Measurements from ENCODE around the gene USP4. TPM values are rescaled to one million over a fixed set of nuclear protein-coding genes. Genes with fewer than 3 reads are reported as not detected.
"Not testable (repeated sequence)": the region's sequence is repeated elsewhere in the genome, so short reads cannot be mapped to it uniquely, and the experiment has no call there.

USP4 gene
- total and polyA plus RNA-seq, 2 of the 8 experiments (the other 6 are each of a cell fraction or from before 2014, with no cell fraction given), result 16.0 to 27.8 TPM

- no peak for TF ChIP-seq NRF1 (IDR thresholded peaks at IDR 0.05; ENCODE audit: low read depth, low read length)
- no peak for TF ChIP-seq ATF3 (IDR thresholded peaks at IDR 0.05; ENCODE audit: insufficient read depth, low read depth, low read length)
- no peak for TF ChIP-seq EGR1 (IDR thresholded peaks at IDR 0.05; ENCODE audit: borderline replicate concordance, low read depth, low read length)
Measured at GRCh38 chr3:49349348-49350114, 9.7 kb upstream of the USP4 start (continued).

- not testable (repeated sequence) for H3K14ac ChIP-seq (ENCODE audit: insufficient read length); H3K4me1 ChIP-seq (replicated peaks in 1 of 4; ENCODE audit: control insufficient read depth in 3 of 4, insufficient read depth in 4 of 4, low read length in 3 of 4); H4K8ac ChIP-seq (ENCODE audit: extremely low read depth, insufficient read depth, low read length); H3K56ac ChIP-seq (replicated peaks; ENCODE audit: insufficient read length, low read depth, low read length); H2BK20ac ChIP-seq (ENCODE audit: low read length); H3K9ac ChIP-seq (replicated peaks in 1 of 4; ENCODE audit: extremely low read depth in 1 of 4, low read depth in 3 of 4, low read length in 3 of 4); H3K36me3 ChIP-seq (ENCODE audit: control insufficient read depth in 2 of 4, insufficient read depth in 4 of 4, low read length in 3 of 4); H3K4me2 ChIP-seq (ENCODE audit: insufficient read depth in 1 of 2, low read depth in 2 of 2, low read length in 2 of 2); H3K18ac ChIP-seq (ENCODE audit: extremely low read depth, low read length); H3K9me3 ChIP-seq (ENCODE audit: insufficient read depth in 2 of 2, low read depth in 1 of 2, low read length in 1 of 2); H4K20me1 ChIP-seq (replicated peaks in 1 of 2; ENCODE audit: control insufficient read depth in 1 of 2, insufficient read depth in 2 of 2, low read length in 2 of 2); H3K4ac ChIP-seq (replicated peaks; ENCODE audit: insufficient read length, low read depth, low read length); H2BK5ac ChIP-seq (ENCODE audit: low read depth, low read length); FAIRE-seq; H3K23ac ChIP-seq (ENCODE audit: insufficient read length); H2AK5ac ChIP-seq (ENCODE audit: low read depth, low read length); H2BK120ac ChIP-seq (replicated peaks; ENCODE audit: low read depth, low read length); H3K79me2 ChIP-seq (ENCODE audit: control insufficient read depth in 1 of 2, insufficient read depth in 2 of 2, low read length in 2 of 2); H3K27ac ChIP-seq (ENCODE audit: low read depth, low read length); H3K79me1 ChIP-seq (ENCODE audit: low read depth, low read length); H3K4me3 ChIP-seq (ENCODE audit: extremely low read depth in 1 of 4, insufficient read depth in 2 of 4, low read depth in 3 of 4, low read length in 4 of 4); H4K91ac ChIP-seq (replicated peaks; ENCODE audit: insufficient read length, low read length); H2BK15ac ChIP-seq (ENCODE audit: low read length); H2BK12ac ChIP-seq (ENCODE audit: low read depth, low read length); H2AFZ ChIP-seq (ENCODE audit: low read length); H4K5ac ChIP-seq (ENCODE audit: insufficient read length, low read depth, low read length); DNase-seq (ENCODE audit: low read depth in 1 of 2, low spot score in 2 of 2); H3K23me2 ChIP-seq (ENCODE audit: low read depth, low read length); H3K27me3 ChIP-seq (replicated peaks in 1 of 4; ENCODE audit: control insufficient read depth in 3 of 4, extremely low read depth in 1 of 4, insufficient read depth in 3 of 4, low read length in 3 of 4)
- CTCF ChIA-PET (ENCODE audit: partially characterized antibody), result interaction anchor here (0.7 to 2.9 kb wide), 2 partner anchors 8 to 102 kb away, joined by 3 to 11 read pairs; partner anchors contain the start of gene USP4
- WGBS, 2 experiments (ENCODE audit: extremely low coverage in 1 of 2, insufficient coverage in 1 of 2, insufficient read length in 1 of 2, insufficient replicate concordance in 2 of 2, low coverage in 1 of 2, low lambda C conversion rate in 2 of 2, missing lambda C conversion rate in 1 of 2), result 93% methylated on average over 12 of the region's 12 CpGs; no CpG with 5 or more reads in 1 of the 2 experiments
- POLR2A ChIA-PET (ENCODE audit: partially characterized antibody), result interaction anchor here (4.3 kb wide), 1 partner anchor 10 kb away, joined by 20 read pairs; the partner anchor contains the start of gene GPX1
Measured at GRCh38 chr3:49348361-49348760, 8.5 kb upstream of the USP4 start.
